Loucy (cell line): ENCODE data around the gene SEMA3F.

ENCODE experiments used
- H2AFZ ChIP-seq: fragments of 200-600 bp; sonication (generic); 2 replicates; pipeline ENCODE4 v1.6.0; 2016; ENCODE audit warnings: antibody characterized with exemption, mild to moderate bottlenecking, low read length, moderate library complexity
- H3F3A ChIP-seq: fragments of 200-600 bp; 2 replicates; pipeline ENCODE4 v1.6.0; 2016; ENCODE audit warnings: antibody characterized with exemption, low read depth, mild to moderate bottlenecking
- H3K27me3 ChIP-seq: fragments of 200-600 bp; sonication (generic); 2 replicates; pipeline ENCODE4 v1.6.1; 2014; ENCODE audit warnings: low read length, mild to moderate bottlenecking; ENCODE audit not compliant: insufficient read depth, poor library complexity, severe bottlenecking
- H3K36me3 ChIP-seq: fragments of 200-600 bp; sonication (generic); 2 replicates; pipeline ENCODE4 v1.6.1; 2016; ENCODE audit warnings: low read length; ENCODE audit not compliant: insufficient read depth
- H3K4me1 ChIP-seq: fragments of 200-600 bp; sonication (generic); 2 replicates; pipeline ENCODE4 v1.5.1; 2014; ENCODE audit warnings: low read length, mild to moderate bottlenecking; ENCODE audit not compliant: insufficient read depth, poor library complexity, severe bottlenecking
- H3K4me2 ChIP-seq: fragments of 200-600 bp; sonication (generic); 2 replicates; pipeline ENCODE4 v1.6.0; 2014; ENCODE audit warnings: antibody characterized with exemption, low read length, low read depth, mild to moderate bottlenecking; ENCODE audit not compliant: poor library complexity, severe bottlenecking
- H3K4me3 ChIP-seq: fragments of 200-600 bp; sonication (generic); 2 replicates; pipeline ENCODE4 v1.5.1; 2014; ENCODE audit warnings: low read length, mild to moderate bottlenecking, mixed read lengths; ENCODE audit not compliant: poor library complexity, severe bottlenecking
- H3K79me2 ChIP-seq: fragments of 200-600 bp; sonication (generic); 2 replicates; pipeline ENCODE4 v1.6.1; 2014; ENCODE audit warnings: low read length; ENCODE audit not compliant: insufficient read depth
- H3K9ac ChIP-seq: fragments of 200-600 bp; sonication (generic); 2 replicates; pipeline ENCODE4 v1.6.0; 2014; ENCODE audit warnings: mild to moderate bottlenecking, low read depth, low read length, moderate library complexity; ENCODE audit not compliant: poor library complexity, severe bottlenecking
- H3K9me2 ChIP-seq: fragments of 200-600 bp; sonication (generic); replicated peaks from 2 replicates; pipeline ENCODE4 v1.6.1; 2016; ENCODE audit warnings: low read depth, low read length, mixed read lengths
- H3K9me3 ChIP-seq: fragments of 200-600 bp; sonication (generic); 2 replicates; pipeline ENCODE4 v1.6.1; 2014; ENCODE audit warnings: mild to moderate bottlenecking, antibody characterized with exemption, low read length, low read depth; ENCODE audit not compliant: insufficient read depth
- H4K20me1 ChIP-seq: fragments of 200-600 bp; sonication (generic); 2 replicates; pipeline ENCODE4 v1.6.0; 2014; ENCODE audit warnings: antibody characterized with exemption, low read length, mild to moderate bottlenecking; ENCODE audit not compliant: insufficient read depth, poor library complexity, severe bottlenecking
- CTCF ChIP-seq: fragments of 200-600 bp; sonication (generic); conservative IDR thresholded peaks from 2 replicates; pipeline ENCODE4 v1.5.1; 2014; ENCODE audit warnings: mild to moderate bottlenecking, antibody characterized with exemption, low read length
- EZH2phosphoT487 ChIP-seq: fragments of 200-600 bp; IDR thresholded peaks from 2 replicates; pipeline ENCODE4 v1.6.1; 2018; ENCODE audit warnings: antibody characterized with exemption, mild to moderate bottlenecking, moderate library complexity, borderline replicate concordance

The SEMA3F gene

DNA sequence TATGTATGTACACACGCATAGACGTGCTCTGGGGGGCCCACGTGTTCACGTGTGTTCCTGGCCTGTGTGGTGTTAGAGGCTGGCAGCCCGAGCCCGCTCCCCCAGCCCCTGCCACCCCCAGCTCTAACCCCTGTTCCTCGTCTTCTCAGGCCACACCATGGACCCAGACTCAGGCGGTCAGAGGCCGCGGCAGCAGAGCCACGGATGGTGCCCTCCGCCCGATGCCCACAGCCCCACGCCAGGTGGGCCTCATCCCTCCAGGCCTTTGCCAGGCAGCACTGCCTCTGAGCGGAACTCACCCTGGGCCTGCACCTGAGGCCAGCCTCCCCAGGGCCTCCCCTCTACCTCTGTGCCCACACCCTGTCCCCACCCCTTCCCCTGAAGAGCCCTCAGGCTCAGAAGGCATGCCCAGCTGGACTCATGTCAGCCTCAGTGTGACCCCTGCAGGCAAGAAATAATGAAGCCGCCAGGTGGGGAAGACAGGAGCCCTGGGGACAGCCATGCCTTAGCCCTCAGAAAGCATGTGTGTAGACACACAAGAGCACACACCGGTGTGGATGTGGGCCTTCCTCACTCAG, 19.9 kb downstream of the SEMA3F start:
- H3K4me2 ChIP-seq = no peak overlapping the region
- H3F3A ChIP-seq = no peaks in the 10 kb centered on the region
- no peaks in the 10 kb centered on the region for H4K20me1 ChIP-seq
- H3K4me3 ChIP-seq = no peak overlapping the region
- H3K9ac ChIP-seq = no peak overlapping the region
- no peaks in the 10 kb centered on the region for H3K27me3 ChIP-seq
- peaks cover 5% of the 10 kb centered on the region for H3K4me1 ChIP-seq
- H2AFZ ChIP-seq = no peak overlapping the region
- peak; percentile 26; the same call in 1 of the 2 replicates for TF ChIP-seq CTCF
- TF ChIP-seq EZH2phosphoT487 = no peak
- H3K9me3 ChIP-seq = no peaks in the 10 kb centered on the region
- H3K9me2 ChIP-seq = no peaks in the 10 kb centered on the region
- H3K79me2 ChIP-seq = no peaks in the 10 kb centered on the region
- no peaks in the 10 kb centered on the region for H3K36me3 ChIP-seq

DNA sequence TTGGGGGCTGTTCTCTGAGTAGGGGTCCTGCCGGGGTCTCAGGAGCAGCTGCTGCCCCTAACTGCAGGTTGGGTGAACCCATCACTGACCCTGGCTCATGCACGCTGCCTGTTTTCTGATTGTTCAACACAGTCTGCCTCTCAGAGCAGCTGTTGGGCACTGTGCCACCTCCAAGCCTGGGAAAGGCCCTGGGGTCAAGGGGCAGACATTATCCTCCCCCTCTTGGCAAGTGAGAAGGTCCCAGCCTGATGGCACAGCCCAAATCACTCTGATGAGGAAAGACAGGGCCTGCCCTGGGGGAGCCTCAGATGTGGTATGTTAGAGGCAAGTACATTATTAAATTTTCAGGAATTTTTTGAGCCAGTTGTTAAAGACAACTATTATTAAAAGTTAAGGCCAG, 22.2 kb downstream of the SEMA3F start:
- no peak overlapping the region for H3K4me3 ChIP-seq
- no peaks in the 10 kb centered on the region for H3K9me3 ChIP-seq
- no peak overlapping the region for H2AFZ ChIP-seq
- H3K79me2 ChIP-seq = no peaks in the 10 kb centered on the region
- H3K36me3 ChIP-seq = no peaks in the 10 kb centered on the region
- no peak overlapping the region for H3K9ac ChIP-seq
- TF ChIP-seq CTCF (no peak), EZH2phosphoT487 (no peak)
- H3K27me3 ChIP-seq = no peaks in the 10 kb centered on the region
- H4K20me1 ChIP-seq = no peaks in the 10 kb centered on the region
- H3K4me1 ChIP-seq = peaks cover 5% of the 10 kb centered on the region
- H3K9me2 ChIP-seq = no peaks in the 10 kb centered on the region
- no peak overlapping the region for H3K4me2 ChIP-seq
- H3F3A ChIP-seq = no peaks in the 10 kb centered on the region

- Histone ChIP-seq H3K9me2 (no peaks in the 10 kb centered on the region), H3K4me3 (no peak overlapping the region), H3K36me3 (no peaks in the 10 kb centered on the region), H3K4me2 (no peak overlapping the region), H3K9ac (no peak overlapping the region), H4K20me1 (no peaks in the 10 kb centered on the region), H3K9me3 (no peaks in the 10 kb centered on the region), H3K79me2 (no peaks in the 10 kb centered on the region), H2AFZ (no peak overlapping the region), H3K27me3 (no peaks in the 10 kb centered on the region), H3K4me1 (no peaks in the 10 kb centered on the region), H3F3A (no peaks in the 10 kb centered on the region)
- TF ChIP-seq CTCF (no peak), EZH2phosphoT487 (no peak)
Observed at GRCh38 chr3:50179710-50180109, 24.6 kb downstream of the SEMA3F start.
